Measurements from ENCODE around the gene DYNLT2. TPM values are rescaled to one million over a fixed set of nuclear protein-coding genes. Genes with fewer than 3 reads are reported as not detected.

Gene DYNLT2
- polyA plus RNA-seq, 1 of the 3 experiments (the other 2 are of a cell fraction): 0.81 TPM

DNA sequence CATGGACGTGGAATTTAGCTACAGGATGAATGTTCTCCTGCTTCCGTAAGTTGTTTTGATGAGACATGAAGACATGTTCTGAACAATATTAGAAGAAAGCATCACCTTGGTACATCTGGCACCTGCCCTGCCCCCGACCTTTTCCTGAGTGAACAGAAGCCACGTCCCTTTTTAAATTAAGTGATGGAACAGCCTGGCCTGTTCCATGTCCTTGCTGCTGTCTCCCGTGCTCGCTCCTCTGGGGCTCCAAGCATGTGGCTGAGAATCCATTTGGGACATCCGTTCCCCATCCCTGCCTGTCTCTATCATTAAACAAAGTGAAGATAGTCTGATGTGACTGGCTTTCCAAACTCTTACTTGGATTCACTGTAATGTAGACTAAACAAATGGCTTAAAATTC, 36.4 kb upstream of the DYNLT2 start (continued):
- TF ChIP-seq MXI1 (IDR thresholded peaks at IDR 0.05; ENCODE audit: low read depth, low read length) (no peak), SIN3A (IDR thresholded peaks at IDR 0.05; ENCODE audit: borderline replicate concordance, low read depth, low read length) (no peak), TAF1 (IDR thresholded peaks at IDR 0.05; ENCODE audit: borderline replicate concordance, low read depth, low read length) (no peak), MEF2A (IDR thresholded peaks at IDR 0.05; ENCODE audit: borderline replicate concordance, low read depth) (no peak), POLR2AphosphoS5 (IDR thresholded peaks at IDR 0.05; ENCODE audit: low read depth, low read length) (no peak)
- TF ChIP-seq, protein P1, sequence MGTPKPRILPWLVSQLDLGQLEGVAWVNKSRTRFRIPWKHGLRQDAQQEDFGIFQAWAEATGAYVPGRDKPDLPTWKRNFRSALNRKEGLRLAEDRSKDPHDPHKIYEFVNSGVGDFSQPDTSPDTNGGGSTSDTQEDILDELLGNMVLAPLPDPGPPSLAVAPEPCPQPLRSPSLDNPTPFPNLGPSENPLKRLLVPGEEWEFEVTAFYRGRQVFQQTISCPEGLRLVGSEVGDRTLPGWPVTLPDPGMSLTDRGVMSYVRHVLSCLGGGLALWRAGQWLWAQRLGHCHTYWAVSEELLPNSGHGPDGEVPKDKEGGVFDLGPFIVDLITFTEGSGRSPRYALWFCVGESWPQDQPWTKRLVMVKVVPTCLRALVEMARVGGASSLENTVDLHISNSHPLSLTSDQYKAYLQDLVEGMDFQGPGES (IDR thresholded peaks at IDR 0.05; ENCODE audit: low read depth, low read length): no peak
- TF ChIP-seq, protein P2, sequence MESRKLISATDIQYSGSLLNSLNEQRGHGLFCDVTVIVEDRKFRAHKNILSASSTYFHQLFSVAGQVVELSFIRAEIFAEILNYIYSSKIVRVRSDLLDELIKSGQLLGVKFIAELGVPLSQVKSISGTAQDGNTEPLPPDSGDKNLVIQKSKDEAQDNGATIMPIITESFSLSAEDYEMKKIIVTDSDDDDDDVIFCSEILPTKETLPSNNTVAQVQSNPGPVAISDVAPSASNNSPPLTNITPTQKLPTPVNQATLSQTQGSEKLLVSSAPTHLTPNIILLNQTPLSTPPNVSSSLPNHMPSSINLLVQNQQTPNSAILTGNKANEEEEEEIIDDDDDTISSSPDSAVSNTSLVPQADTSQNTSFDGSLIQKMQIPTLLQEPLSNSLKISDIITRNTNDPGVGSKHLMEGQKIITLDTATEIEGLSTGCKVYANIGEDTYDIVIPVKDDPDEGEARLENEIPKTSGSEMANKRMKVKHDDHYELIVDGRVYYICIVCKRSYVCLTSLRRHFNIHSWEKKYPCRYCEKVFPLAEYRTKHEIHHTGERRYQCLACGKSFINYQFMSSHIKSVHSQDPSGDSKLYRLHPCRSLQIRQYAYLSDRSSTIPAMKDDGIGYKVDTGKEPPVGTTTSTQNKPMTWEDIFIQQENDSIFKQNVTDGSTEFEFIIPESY (IDR thresholded peaks at IDR 0.05; ENCODE audit: borderline replicate concordance, low read depth): no peak

DNA sequence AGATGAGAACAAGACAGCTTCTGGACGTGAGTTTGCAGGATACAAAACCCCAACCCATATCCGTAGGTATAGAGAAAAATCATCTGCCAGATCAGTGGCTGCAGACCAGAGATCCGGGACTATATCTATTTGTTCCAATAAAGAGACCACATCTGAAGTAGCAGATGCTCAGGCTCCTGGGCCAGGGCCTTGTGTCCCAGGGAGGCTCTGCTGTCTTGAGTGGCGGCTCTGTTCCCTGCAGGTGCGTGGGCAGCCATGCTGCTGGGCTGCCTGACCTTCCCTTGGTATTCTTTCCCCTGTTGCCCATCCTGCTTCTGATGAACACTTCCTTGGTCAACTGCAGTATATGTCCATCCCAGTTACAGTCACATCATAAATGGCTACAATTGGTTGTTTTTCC, 35.0 kb upstream of the DYNLT2 start:
- Histone ChIP-seq H3K4me3 (ENCODE audit: low read depth in 2 of 2, low read length in 1 of 2) (no peak overlapping the region), H3F3A (replicated peaks; ENCODE audit: insufficient read depth) (no peaks in the 10 kb centered on the region), H4K20me1 (ENCODE audit: insufficient read depth) (no peaks in the 10 kb centered on the region), H2AFZ (ENCODE audit: low read depth) (no peak overlapping the region), H3K27me3 (ENCODE audit: insufficient read depth) (no peaks in the 10 kb centered on the region), H3K27ac (ENCODE audit: low read depth in 2 of 2, low read length in 1 of 2) (no peak overlapping the region), H3K79me2 (ENCODE audit: insufficient read depth) (no peaks in the 10 kb centered on the region), H3K4me2 (no peak overlapping the region), H3K9me3 (no peaks in the 10 kb centered on the region), H3K9ac (no peak overlapping the region), H3K36me3 (replicated peaks in 1 of 2; ENCODE audit: control insufficient read depth in 1 of 2, insufficient read depth in 2 of 2, low read length in 1 of 2) (peaks cover 0 to 1% of the 10 kb centered on the region in 2 experiments), H3K9me2 (no peaks in the 10 kb centered on the region), H3K4me1 (ENCODE audit: control insufficient read depth in 1 of 2, insufficient read depth in 2 of 2, low read depth in 1 of 2, low read length in 1 of 2) (peaks cover 0 to 11% of the 10 kb centered on the region in 2 experiments; a peak in 1 of 4 replicates)
- 69% methylated on average over 3 of the region's 5 CpGs for whole genome bisulfite sequencing (ENCODE audit: low lambda C conversion rate)
- no peak for TF ChIP-seq POLR2AphosphoS5 (IDR thresholded peaks at IDR 0.05; ENCODE audit: low read depth, low read length)
- TF ChIP-seq RXRA (IDR thresholded peaks at IDR 0.05; ENCODE audit: borderline replicate concordance, low read depth): no peak
- TF ChIP-seq TEAD4 (IDR thresholded peaks at IDR 0.05; ENCODE audit: borderline replicate concordance, insufficient read depth): no peak
- TF ChIP-seq, protein P2 (IDR thresholded peaks at IDR 0.05; ENCODE audit: borderline replicate concordance, low read depth): no peak
- no peak for TF ChIP-seq TAF1 (IDR thresholded peaks at IDR 0.05; ENCODE audit: borderline replicate concordance, low read depth, low read length)
- no peak for TF ChIP-seq MXI1 (IDR thresholded peaks at IDR 0.05; ENCODE audit: low read depth, low read length)
- TF ChIP-seq FOSL2 (IDR thresholded peaks at IDR 0.05; ENCODE audit: borderline replicate concordance, low read depth): no peak
- POLR2A ChIA-PET: no interaction called here
- CTCF ChIA-PET: interaction anchor here (0.9 kb wide), 1 partner anchor 731 kb away, joined by 3 read pairs; no protein-coding TSS in a partner anchor
- no peak for DNase-seq
